Cortex of kidney (tissue), 1 donor: ENCODE measurements around the gene PIK3AP1.

Experiments used
- DNase-seq: peaks from one replicate; lab custom pipeline; 2025; lab: John Stamatoyannopoulos, UW

PIK3AP1 gene

GRCh38 chr10:96610817-96611216 lies 109.5 kb downstream of the PIK3AP1 start:
- no peak for DNase-seq

GRCh38 chr10:96609510-96609909 lies 110.8 kb downstream of the PIK3AP1 start:
- DNase-seq, result no peak

GRCh38 chr10:96608805-96609204 lies 111.5 kb downstream of the PIK3AP1 start:
- no peak for DNase-seq

- no peak for DNase-seq
Measured at GRCh38 chr10:96608262-96608661, 112.1 kb downstream of the PIK3AP1 start.

- no peak for DNase-seq
Measured at GRCh38 chr10:96606946-96607345, 113.4 kb downstream of the PIK3AP1 start.

GRCh38 chr10:96606216-96606615 lies 114.1 kb downstream of the PIK3AP1 start:
- no peak for DNase-seq

GRCh38 chr10:96600337-96600736 lies 120.0 kb downstream of the PIK3AP1 start:
- DNase-seq, result no peak

- DNase-seq, result no peak
Measured at GRCh38 chr10:96598846-96599245, 121.5 kb downstream of the PIK3AP1 start.

- no peak for DNase-seq
Measured at GRCh38 chr10:96596422-96597407, 123.6 kb downstream of the PIK3AP1 start.

GRCh38 chr10:96595741-96596140 lies 124.6 kb downstream of the PIK3AP1 start:
- DNase-seq, result no peak

GRCh38 chr10:96591946-96592345 lies 128.4 kb downstream of the PIK3AP1 start:
- DNase-seq, result no peak

GRCh38 chr10:96588616-96589419 lies 131.5 kb downstream of the PIK3AP1 start:
- no peak for DNase-seq

GRCh38 chr10:96588060-96588554 lies 132.2 kb downstream of the PIK3AP1 start:
- no peak for DNase-seq

GRCh38 chr10:96587264-96588059 lies 132.9 kb downstream of the PIK3AP1 start:
- DNase-seq, result no peak

GRCh38 chr10:96586419-96587263 lies 133.7 kb downstream of the PIK3AP1 start, which contains the start of gene TM9SF3:
Gene TM9SF3 (minus strand): TSS chr10:96587012. CDS start chr10:96586835, 177 bp downstream.
- DNase-seq, result no peak

GRCh38 chr10:96585736-96586418 lies 134.4 kb downstream of the PIK3AP1 start:
- DNase-seq, result no peak

GRCh38 chr10:96584474-96584873 lies 135.8 kb downstream of the PIK3AP1 start:
- no peak for DNase-seq

GRCh38 chr10:96584035-96584434 lies 136.3 kb downstream of the PIK3AP1 start:
- DNase-seq, result no peak

- no peak for DNase-seq
Measured at GRCh38 chr10:96579133-96579532, 141.2 kb downstream of the PIK3AP1 start.

- no peak for DNase-seq
Measured at GRCh38 chr10:96578633-96579032, 141.7 kb downstream of the PIK3AP1 start.
